Stomach (tissue), 9 donors: Measurements from ENCODE around the gene ERGIC3. TPM values are rescaled to one million over a fixed set of nuclear protein-coding genes. Genes with fewer than 3 reads are reported as not detected.

Experiments used
- DNase-seq, 2 donors: peaks; one replicate each; pipeline versions ENCODE4 v3.0.0 to v3.0.0-alpha.2; 2013 to 2019
- H3K27ac ChIP-seq, 5 donors: fragments of 200-600 bp in 4 of 5; sonication (generic) in 4 of 5; one replicate each; pipeline ENCODE4 v1.5.1; 2013 to 2019; ENCODE audit warnings: mild to moderate bottlenecking in 1 of 5, moderate library complexity in 1 of 5
- H3K27me3 ChIP-seq, 3 donors: fragments of 200-600 bp; sonication (generic); one replicate each; pipeline ENCODE4 v1.5.1; 2017 to 2019; ENCODE audit warnings: mixed run types in 1 of 3
- H3K36me3 ChIP-seq, 4 donors: fragments of 200-600 bp; sonication (generic); 1 replicate in 3 of 4; 2 replicates in 1 of 4; pipeline ENCODE4 v1.5.1; 2016 to 2019
- H3K4me1 ChIP-seq, 4 donors: fragments of 200-600 bp; sonication (generic); one replicate each; pipeline ENCODE4 v1.5.1; 2016 to 2019
- H3K4me3 ChIP-seq, 4 donors: fragments of 200-600 bp; sonication (generic) in 3 of 4; one replicate each; pipeline ENCODE4 v1.5.1; 2016 to 2019; ENCODE audit warnings: mild to moderate bottlenecking in 1 of 4
- H3K9me3 ChIP-seq, 4 donors: fragments of 200-600 bp; sonication (generic); one replicate each; pipeline ENCODE4 v1.5.1; 2016 to 2019
- EP300 ChIP-seq: sonication (generic); formaldehyde crosslinking; IDR thresholded peaks from one replicate; pipeline ENCODE4 v1.6.1; 2017; ENCODE audit warnings: antibody characterized with exemption
- POLR2A ChIP-seq, 4 donors: fragments of 450-650 bp; IDR thresholded peaks; one replicate each; pipeline ENCODE4 v1.6.1; 2016; ENCODE audit warnings: antibody characterized with exemption in 4 of 4, control low read depth in 2 of 4, mild to moderate bottlenecking in 1 of 4, moderate library complexity in 1 of 4
- POLR2AphosphoS5 ChIP-seq, 3 donors: sonication (generic); formaldehyde crosslinking; IDR thresholded peaks; one replicate each; pipeline ENCODE4 v1.6.1; 2016; ENCODE audit warnings: antibody characterized with exemption in 3 of 3
- WGBS, 5 donors: extraction: QIAGEN DNeasy Blood & Tissue Kit in 3 of 5; methylation state at CpG; one replicate each; pipeline versions ENCODE4 v1.1.5 to v1.1.7; 2013 to 2018; 5-methylcytosine and 5-hydroxymethylcytosine counted together
- intact Hi-C: fragments of 100-400 bp; cut with DNase I; formaldehyde crosslinking; loops from one replicate; pipeline ENCODE4 v1.15.1; 2023; ENCODE audit warnings: low total_unique reads
- polyA plus RNA-seq, 3 donors: library from polyadenylated mRNA; stranded (reverse); fragments of 200-250 nt; gene quantifications; one replicate each; pipeline ENCODE4 v1.2.3, GENCODE V29; 2013
- total RNA-seq, 5 donors: library from RNA; depleted of rRNA; stranded (reverse); fragments of >200 nt; gene quantifications; one replicate each; pipeline versions ENCODE4 v1.1.0 to v1.2.3, GENCODE V29; 2014 to 2016
- TF ChIP-seq, protein P1 (sequence below), 7 experiments: fragments of 450-650 bp in 4 of 7; fragments of 200-600 bp in 3 of 7; sonication (generic) in 3 of 7; IDR thresholded peaks; one replicate each; pipeline ENCODE4 v1.5.1; 2016 to 2019; ENCODE audit warnings: antibody characterized with exemption in 7 of 7, control low read depth in 2 of 7, mild to moderate bottlenecking in 1 of 7
- donor health status: healthy with polysubstance abuse.
- donor health status: Bipolar disorder and iron deficiency.
- donor health status: healthy.

Gene ERGIC3
- total and polyA plus RNA-seq, 8 donors = 32.1 to 302 (median 220) TPM

DNA sequence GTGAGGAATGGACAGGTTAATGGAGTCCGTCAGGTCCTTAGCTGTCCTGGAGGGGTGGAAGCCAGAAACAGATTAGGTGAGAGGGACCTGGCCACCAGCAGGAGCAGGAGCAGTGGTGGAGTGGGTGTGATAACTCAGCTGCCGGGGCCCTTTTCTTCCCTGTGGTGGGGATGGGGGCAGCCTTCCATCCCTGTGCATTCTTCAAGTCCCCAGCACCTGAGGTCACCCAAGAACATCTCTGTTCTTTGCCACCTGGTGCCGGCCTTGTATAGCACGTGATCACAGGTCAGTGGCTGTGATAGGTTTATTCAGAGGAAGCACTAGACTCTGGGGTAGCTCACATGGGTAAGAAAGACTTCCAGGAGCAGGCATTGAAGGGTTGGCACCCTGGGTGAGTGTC is 16.6 kb downstream of the ERGIC3 start:
- H3K36me3 ChIP-seq = peaks cover 37 to 69% (median 61%) of the 10 kb centered on the region in 4 donors
- WGBS, 5 donors = 83 to 97% (median 93%) methylated on average over 4 of the region's 4 CpGs

DNA sequence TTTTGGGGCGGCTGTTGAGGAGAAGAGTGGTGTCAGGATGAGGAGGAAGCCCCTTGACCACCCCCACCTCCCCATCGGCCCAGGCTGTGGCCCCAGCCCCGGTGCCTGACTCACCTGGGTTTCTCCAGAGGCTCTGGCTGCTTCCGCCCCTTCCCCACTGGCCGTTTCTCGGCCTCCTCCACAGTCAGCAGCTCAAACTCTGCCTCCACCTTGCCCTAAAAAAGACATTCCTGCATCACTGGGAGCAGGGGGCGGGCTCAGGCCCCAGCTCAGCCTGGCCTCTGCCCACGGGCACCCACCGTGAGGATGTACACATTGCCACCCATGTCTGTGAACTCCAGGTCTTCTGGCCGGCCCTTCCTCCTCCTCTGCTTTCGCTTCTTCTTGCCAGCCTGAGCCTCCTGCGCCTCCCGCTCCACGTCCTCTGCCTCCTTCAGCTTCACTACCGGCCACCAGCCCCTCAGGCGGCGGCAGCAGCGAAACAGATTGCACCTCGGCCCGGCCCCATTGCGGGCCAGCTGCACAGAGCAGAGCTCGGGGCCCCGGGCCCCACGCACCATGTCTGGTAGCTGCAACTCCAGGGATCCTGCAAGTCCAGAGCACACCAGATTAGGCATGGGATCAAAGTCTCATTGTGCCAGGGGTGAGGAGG is 17.3 kb downstream of the ERGIC3 start:
- H3K4me3 ChIP-seq = no peak overlapping the region
- WGBS, 5 donors = 85 to 92% (median 91%) methylated on average over 19 to 24 of the region's 24 CpGs
- H3K36me3 ChIP-seq = peaks cover 31 to 67% (median 57%) of the 10 kb centered on the region in 4 donors
- no peaks in the 10 kb centered on the region for H3K9me3 ChIP-seq
- no peak for DNase-seq
- H3K27ac ChIP-seq = no peak overlapping the region
- intact Hi-C loops = no loop called here
- TF ChIP-seq, protein P1, sequence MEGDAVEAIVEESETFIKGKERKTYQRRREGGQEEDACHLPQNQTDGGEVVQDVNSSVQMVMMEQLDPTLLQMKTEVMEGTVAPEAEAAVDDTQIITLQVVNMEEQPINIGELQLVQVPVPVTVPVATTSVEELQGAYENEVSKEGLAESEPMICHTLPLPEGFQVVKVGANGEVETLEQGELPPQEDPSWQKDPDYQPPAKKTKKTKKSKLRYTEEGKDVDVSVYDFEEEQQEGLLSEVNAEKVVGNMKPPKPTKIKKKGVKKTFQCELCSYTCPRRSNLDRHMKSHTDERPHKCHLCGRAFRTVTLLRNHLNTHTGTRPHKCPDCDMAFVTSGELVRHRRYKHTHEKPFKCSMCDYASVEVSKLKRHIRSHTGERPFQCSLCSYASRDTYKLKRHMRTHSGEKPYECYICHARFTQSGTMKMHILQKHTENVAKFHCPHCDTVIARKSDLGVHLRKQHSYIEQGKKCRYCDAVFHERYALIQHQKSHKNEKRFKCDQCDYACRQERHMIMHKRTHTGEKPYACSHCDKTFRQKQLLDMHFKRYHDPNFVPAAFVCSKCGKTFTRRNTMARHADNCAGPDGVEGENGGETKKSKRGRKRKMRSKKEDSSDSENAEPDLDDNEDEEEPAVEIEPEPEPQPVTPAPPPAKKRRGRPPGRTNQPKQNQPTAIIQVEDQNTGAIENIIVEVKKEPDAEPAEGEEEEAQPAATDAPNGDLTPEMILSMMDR (IDR thresholded peaks at IDR 0.05) = no peak
- no peak for TF ChIP-seq POLR2AphosphoS5 (IDR thresholded peaks at IDR 0.05)
- no peak for TF ChIP-seq EP300
- no peak for TF ChIP-seq POLR2A (IDR thresholded peaks at IDR 0.05)
- H3K4me1 ChIP-seq = no peaks in the 10 kb centered on the region
- no peaks in the 10 kb centered on the region for H3K27me3 ChIP-seq

More for the DNA sequence above, 16.6 kb downstream of the ERGIC3 start:
- Histone ChIP-seq H3K4me3 (no peak overlapping the region), H3K9me3 (no peaks in the 10 kb centered on the region), H3K27me3 (no peaks in the 10 kb centered on the region), H3K4me1 (no peaks in the 10 kb centered on the region), H3K27ac (no peak overlapping the region)
- no peak for DNase-seq
- intact Hi-C loops = no loop called here
- TF ChIP-seq, protein P1 (IDR thresholded peaks at IDR 0.05) = no peak
- no peak for TF ChIP-seq POLR2AphosphoS5 (IDR thresholded peaks at IDR 0.05)
- no peak for TF ChIP-seq EP300
- no peak for TF ChIP-seq POLR2A (IDR thresholded peaks at IDR 0.05)

DNA sequence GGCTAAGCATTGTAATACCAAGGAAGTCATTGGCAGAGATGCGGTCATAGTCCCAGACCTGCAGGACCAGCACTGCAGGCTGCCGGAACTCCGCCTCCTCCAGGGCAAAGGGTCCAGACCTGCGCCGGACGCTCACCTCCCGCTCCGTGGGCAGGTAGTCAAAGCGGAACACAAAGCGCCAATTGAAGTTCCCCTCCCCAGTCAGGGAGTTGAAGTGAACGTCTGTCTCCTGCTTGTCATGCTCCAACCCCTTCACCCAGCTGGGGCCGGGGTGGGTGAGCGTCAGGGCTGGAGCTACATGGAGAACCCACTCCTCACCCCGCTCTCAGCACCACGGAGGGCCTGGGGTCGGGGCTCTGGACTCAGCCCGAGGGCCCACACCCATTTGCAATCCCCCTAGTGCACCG is 18.2 kb downstream of the ERGIC3 start:
- Histone ChIP-seq H3K27me3 (no peaks in the 10 kb centered on the region), H3K9me3 (no peaks in the 10 kb centered on the region), H3K27ac (no peak overlapping the region), H3K4me1 (no peaks in the 10 kb centered on the region), H3K36me3 (peaks cover 22 to 62% (median 52%) of the 10 kb centered on the region in 4 donors), H3K4me3 (no peak overlapping the region)
- peak; percentile 66 to 89 for DNase-seq
- 26 to 58% (median 52%) methylated on average over 11 to 18 of the region's 18 CpGs for WGBS, 5 donors
- intact Hi-C loops = no loop called here
- TF ChIP-seq EP300 (no peak), POLR2AphosphoS5 (IDR thresholded peaks at IDR 0.05) (no peak), POLR2A (IDR thresholded peaks at IDR 0.05) (no peak)
- TF ChIP-seq, protein P1 (IDR thresholded peaks at IDR 0.05) = no peak

DNA sequence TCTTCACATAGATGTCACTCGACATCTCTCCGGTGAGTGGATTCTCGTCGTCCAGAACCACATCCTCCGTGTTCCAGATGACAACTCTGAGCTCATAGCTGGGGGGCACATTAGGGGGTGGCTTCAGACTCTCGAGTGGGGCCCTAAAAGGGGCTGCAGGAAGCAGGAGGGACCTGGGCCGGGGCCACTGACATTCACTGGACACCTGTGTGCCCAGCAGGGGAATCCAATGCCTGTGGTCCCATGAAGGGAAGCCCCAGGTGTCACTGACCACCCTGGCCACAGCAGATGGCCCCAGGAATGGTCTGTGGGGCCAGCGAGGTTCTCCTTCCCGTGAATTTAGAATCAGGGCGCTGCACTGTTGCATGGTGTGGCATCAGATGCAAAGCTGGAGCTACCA is 18.7 kb downstream of the ERGIC3 start:
- WGBS, 5 donors = 64 to 72% (median 65%) methylated on average over 10 of the region's 10 CpGs
- H3K27ac ChIP-seq = no peak overlapping the region
- intact Hi-C loops = no loop called here
- DNase-seq = no peak
- peaks cover 19 to 58% (median 48%) of the 10 kb centered on the region in 4 donors for H3K36me3 ChIP-seq
- no peaks in the 10 kb centered on the region for H3K27me3 ChIP-seq
- no peaks in the 10 kb centered on the region for H3K9me3 ChIP-seq
- TF ChIP-seq, protein P1 (IDR thresholded peaks at IDR 0.05) = no peak
- TF ChIP-seq EP300 (no peak), POLR2A (IDR thresholded peaks at IDR 0.05) (no peak), POLR2AphosphoS5 (IDR thresholded peaks at IDR 0.05) (no peak)
- H3K4me1 ChIP-seq = no peaks in the 10 kb centered on the region
- no peak overlapping the region for H3K4me3 ChIP-seq
